Activated T-cell treated with anti-CD3 and anti-CD28 coated beads for 48 hours (primary cell): Measurements from ENCODE around the gene VAC14.
"Not testable (repeated sequence)": the region's sequence is repeated elsewhere in the genome, so short reads cannot be mapped to it uniquely, and the experiment has no call there.

Experiments used
- DNase-seq: peaks from one replicate; pipeline ENCODE4 v3.0.0-alpha.2; 2020; ENCODE audit warnings: low read depth

Gene VAC14

DNA sequence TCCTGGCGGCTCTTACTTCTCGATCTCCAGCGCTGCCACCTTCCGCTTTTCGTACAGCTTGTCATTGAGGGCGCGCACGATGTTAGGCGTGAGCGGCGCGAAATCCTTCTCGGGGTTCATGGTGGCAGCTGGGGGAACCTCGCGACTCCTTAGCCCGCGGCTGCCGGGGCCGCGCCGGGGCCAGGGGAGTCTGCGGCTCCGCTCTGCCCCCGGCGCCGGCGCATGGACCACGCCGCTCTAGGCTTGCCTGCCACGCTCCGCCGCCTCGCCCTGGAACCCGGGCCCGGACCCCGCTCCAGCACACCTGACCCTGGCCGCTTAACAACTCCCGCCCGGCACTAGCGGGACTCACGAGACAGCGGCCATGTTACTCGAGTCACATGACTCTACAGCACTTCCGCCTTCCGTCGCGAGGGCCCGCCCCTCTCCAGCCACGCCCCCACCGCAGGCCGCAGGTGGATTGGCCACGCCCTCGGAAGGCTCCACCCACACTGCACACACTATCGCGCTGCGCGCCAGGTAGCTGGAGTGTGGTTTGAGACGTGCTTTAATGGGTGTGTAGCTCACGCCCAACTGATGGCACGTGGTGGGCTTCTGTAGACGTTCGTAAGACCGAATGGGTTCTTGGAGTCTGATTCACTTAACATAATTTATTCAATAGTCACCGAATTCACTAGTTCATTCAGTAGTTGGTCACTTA is at the start of gene VAC14:
TSS of gene VAC14 (minus strand) at position 378 of the 700 bp plus-strand sequence. CDS start at position 120, 258 bp downstream.
- peak; percentile 96 for DNase-seq

DNA sequence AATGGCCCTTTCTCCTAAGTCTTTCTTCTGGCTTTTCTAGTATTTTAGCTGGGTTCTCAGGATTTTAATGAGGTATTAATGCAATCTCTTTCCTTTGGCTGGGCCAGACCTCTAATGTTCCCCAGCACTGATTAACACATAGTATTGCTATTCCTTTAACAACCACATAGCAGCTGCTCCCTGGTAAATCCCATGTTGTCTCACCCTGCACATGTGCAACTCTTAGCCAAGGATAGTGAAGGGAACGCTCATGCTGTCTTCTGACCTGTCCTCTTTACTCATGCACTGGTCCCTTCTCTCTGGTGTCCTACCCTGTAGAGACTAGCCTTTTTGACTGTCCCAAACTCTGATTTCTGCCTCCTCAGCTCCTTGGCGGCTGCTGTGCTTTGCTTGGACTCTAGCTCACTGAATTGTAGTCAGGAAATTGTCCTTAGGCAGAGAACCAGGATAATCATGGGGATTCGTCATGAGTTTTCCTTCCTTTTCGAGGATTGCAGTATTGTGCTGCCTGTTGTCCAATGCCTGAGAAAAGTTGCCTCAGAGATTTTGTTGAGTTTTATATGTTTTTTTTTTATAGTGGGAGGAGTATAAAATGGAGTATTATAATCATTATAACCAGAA is 22.6 kb upstream of the VAC14 start:
- not testable (repeated sequence) for DNase-seq

DNA sequence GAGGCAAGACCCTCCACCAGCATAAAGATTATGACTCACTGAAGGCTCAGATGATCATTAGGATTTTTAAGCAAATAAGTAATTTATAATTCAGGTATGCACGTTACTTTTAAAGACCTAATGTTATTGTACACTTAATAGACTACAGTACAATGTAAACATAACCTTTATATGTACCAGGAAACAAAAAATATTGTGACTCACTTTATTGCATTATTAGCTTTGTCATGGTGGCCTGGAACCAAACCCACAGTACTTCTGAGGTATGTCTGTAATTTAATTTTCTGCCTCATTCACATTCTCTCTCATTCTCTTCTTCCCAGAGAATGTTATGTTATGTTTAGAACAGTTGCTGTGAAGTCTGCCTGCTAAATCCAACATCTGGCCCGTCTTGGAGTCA is 21.8 kb upstream of the VAC14 start:
- DNase-seq: not testable (repeated sequence)

DNA sequence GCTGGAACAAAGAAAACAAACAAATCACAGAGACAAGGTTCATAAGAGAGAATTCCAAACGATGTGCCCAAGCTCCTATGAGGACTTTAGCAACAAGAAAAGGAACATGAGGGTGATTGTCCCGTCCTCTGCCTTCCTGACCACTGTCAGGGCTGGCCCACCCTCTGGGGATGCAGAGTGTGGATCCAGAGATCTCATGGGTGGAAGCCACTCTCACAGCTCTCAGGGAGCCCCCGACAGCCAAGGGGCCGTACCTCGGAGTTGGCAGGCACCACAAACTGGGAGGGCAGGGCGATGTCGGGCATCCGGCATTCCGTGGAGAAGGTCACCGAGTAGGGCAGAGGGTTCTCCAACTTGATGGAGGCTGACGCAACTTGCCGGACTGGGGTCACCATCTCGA is 17.1 kb upstream of the VAC14 start:
- DNase-seq: not testable (repeated sequence)

DNA sequence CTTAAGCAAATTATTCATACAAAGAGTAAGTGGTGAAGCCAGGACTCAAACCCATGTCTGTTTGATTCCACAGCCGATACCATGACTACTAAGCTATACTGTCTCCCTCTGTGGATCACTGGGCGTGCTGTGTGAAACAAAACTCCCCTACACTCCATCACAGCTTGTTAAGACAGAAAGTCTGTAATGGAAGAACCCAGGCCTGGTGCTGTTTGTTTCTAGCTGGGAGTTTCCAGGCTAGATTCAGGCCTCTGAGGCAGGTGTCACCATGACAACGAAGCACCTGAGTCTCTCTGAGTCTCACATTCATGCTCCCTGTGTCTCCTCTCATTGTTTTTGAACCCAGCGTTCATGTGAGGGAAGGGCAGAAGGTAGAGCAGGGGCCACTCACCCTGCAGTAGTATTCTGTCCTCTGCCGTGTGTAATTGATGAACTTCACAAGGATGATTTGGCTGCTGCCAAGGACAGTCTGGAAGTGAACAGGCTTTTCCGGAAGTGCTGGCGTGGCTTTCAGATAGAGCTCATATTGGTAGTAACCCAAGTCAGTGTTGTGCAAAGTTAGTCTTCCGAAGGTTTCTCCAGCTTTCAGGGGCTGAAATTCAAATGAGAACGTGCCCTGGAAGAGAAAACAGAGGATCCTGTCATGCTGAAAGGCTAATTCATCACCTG is 8.6 kb upstream of the VAC14 start:
- no peak for DNase-seq

DNA sequence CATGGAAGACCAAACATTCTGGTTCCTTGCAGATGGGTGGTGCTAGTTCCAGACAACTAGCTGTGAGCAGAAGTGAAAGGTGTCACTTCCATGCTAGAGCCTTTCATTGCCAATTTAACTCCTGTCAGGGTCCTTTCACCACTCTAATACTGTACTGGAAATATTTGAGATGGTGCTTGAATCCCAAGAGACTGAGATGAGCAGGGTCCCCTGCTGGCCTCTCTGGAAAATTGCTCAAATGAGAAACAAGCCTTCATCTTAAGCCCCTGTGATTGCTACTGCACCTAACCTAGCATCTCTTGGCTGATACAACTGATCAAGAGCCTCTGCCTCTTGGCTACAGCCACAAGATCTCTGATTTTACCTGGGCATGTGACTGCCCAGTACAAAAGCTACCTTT is 7.4 kb upstream of the VAC14 start:
- DNase-seq: no peak

DNA sequence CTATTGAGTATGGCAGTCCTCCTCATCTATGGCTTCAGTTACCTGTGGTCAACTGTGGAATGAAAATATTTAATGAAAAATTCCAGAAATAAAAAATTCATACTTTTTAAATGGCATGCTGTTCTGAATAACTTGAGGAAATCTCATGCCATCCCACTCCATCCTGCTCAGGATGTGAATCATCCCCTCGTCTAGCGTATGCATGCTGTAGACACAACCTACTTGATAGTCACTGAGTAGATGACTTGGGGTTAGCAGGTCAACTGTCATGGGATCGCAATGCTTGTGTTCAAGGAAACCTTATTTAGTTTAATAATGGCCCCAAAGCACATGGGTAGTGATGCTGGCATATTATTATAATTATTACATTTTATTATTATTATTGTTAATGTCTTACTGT is 4.8 kb upstream of the VAC14 start:
- DNase-seq: no peak

DNA sequence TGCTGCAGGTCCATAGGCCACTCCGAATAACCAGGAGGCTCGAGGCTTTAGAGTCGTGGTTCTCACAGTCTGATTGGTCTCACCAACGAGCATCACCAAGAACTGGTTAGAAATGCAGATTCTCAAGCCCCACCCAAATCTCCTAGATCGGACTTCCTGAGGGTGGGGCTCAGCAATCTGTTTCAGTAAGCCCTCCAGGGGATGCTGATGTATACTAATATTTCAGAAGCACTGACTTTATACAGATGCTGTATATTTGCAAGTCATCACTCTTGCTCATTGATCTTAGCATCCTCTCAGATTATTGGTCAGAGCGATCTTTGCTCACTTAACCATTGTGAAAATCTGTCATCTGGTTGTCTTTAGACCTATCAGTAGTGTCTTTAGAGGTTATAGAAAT is 4.4 kb upstream of the VAC14 start:
- DNase-seq: no peak

DNA sequence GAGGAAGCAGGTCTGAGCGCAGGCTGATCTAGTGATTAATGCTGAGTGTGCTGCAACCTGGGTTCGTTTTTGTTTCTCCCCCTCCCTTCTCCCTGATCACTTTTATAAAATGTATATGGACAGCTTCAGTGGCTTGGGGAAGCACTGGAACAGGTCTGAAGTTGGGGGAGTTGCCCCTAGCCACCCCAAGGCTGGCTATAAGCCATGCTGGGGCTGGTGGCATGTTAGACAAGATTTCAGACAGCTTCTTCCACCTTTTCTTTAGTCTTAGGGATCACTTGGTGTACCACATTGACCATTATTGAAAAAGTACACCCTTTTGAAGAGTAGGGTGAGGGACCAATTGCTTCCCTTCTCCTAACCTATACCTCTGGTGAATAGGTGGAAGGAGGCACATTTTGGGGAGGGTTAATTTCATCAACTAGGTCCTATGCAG is 3.8 kb upstream of the VAC14 start:
- DNase-seq: no peak

DNA sequence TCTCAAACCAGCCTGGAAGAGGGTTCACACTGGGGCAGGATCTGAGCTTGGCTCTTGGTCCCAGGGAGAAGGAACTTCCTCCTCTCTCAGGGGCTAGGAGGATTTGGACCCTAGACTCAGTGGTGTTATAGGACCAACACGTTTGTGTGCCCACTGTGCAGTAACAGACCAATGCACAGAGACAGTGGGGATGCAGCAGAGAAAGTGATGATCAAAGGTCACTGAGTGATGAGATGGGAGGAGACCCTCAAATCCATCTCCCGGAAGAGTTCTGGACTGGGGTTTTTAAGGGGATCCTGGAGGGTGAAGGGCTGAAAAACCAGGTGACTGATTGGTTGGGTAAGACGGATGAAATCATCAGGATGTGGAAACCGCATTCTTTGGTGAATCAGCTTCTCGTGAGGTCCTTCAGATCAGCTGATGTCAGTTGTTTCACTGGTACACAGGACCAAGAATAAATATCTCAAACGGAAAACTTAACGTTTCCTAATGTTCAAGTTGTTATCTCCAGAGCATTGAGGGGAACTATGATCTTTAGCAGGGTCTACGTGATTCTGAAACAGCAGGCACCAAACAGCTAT is 3.3 kb upstream of the VAC14 start:
- DNase-seq: no peak

DNA sequence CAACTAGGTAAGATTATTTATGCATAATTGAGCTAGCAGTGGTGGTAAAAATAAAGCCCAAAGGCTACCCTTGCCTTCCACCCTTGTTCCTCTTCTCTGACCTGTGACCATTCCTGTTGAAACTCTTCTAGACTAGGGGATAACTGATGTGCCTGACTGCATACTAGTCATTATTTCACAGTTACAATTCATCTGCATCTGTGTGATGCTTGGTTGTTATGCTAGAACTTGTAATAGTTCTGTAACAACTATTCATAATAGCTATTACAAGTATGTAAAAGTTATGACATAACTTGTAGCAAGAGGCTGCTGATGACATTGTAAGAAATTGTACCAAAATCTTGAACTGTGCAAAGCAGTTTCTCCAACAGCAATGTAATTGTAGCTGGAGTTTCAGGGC is 2.4 kb upstream of the VAC14 start:
- no peak for DNase-seq

DNA sequence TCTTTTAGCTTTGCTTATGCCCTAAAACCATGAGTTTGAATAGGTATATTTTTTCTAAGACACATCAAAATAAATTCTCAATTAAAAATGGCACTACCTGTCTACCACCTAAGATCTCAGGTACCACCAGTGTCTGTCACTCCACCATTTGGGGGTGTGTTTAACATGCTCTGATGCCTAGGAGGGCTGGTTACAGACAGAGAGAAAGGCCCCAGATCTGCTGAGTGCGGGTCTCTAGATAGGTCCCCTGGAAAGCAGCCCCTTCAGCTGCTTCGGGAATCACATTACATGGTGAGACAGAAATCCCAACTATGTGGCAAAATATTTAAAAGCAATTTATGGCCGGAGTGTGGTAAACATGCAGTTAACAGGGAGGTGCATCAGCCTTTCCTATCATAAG is 653 bp upstream of the VAC14 start:
- no peak for DNase-seq

DNA sequence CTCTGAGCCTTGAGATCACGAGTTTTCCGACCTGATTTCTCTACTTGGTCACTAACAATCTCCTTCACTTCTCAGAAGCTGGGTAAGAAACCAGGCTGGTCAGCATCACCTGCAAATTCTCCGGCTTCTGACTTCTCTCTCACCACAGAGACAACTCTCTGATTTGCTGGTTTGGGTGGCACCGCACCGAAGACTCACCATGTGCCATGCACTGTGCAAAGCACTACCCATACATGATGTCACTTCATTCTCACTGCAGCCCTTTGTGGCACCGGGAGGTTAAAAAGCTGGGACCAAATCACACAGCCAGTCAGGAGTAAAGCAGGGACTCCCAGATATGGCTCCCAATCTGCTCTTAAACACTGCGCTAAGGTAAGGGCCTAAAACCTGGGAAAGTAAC is 647 bp downstream of the VAC14 start:
- DNase-seq: no peak

DNA sequence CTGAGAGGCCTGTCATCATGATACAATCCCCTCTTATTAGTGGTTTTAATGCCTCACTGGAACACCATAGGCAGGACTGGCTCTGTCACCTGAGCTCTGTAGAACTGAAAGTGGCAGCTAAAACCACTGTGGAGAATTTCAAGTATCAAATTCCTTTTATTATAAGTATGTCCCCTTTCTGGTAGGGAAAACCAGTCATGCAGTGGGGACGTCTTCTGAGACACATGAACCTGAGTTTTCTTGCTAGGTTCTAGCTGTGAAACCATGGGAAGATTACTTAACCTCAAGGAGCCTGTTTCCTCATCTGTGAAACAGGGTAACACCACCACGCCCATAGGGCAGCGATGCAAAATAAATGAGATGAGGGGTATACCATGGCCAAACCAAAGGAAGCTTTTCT is 4.7 kb downstream of the VAC14 start:
- no peak for DNase-seq

DNA sequence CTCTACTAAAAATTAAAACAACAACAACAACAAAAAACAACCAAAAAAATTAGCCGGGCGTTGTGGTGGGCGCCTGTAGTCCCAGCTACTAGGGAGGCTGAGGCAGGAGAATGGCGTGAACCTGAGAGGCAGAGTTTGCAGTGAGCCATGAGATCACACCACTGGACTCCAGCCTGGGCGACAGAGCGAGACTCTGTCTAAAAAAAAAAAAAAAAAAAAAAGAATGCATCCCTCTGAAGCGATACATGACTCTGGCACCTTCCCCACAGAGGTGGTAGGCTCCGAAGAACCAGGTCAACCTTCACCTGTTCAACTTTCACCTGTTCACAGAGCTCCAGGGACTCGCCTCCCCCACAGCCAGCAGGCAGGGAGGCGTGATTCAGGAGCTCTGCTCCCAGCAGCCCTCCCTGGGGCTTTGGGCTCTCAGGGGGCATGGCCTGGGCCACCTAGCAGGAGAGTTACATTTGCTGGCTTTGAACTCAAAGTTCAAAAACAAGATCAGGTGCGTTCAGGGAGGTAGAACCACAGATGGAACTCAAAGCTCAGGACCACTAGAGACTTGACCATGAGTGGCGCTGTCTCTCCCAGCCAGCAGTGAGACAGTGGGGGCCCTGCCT is 5.6 kb downstream of the VAC14 start:
- no peak for DNase-seq

DNA sequence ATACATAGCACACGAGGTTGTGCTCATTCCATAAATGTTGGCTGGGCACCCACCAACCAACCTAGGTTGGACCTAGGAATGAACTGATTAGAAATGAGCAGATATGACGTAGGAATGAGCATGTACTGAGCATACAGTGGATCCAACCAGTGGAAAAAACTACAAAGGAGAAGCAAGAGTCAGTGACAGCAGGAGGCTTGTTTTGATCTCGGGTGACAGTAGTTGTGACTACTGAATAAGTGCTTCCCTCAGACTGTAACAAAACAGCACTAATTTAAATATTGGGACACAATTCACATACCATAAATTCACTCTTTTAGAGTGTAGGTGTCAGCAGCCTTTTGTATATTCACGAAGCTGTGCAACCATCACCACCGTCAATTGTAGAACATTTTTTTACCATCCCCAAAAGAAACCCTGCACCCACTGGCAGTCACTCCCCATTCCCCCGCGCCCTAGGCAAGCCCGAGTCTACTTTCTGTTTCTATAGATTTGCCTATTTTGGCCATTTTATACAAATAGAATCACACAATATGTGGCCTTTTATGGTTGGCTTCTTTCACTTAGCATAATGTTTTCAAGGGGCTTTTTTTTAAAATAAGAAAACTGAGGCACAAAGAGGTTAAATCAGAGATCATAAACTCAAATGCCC is 7.0 kb downstream of the VAC14 start:
- DNase-seq: no peak

DNA sequence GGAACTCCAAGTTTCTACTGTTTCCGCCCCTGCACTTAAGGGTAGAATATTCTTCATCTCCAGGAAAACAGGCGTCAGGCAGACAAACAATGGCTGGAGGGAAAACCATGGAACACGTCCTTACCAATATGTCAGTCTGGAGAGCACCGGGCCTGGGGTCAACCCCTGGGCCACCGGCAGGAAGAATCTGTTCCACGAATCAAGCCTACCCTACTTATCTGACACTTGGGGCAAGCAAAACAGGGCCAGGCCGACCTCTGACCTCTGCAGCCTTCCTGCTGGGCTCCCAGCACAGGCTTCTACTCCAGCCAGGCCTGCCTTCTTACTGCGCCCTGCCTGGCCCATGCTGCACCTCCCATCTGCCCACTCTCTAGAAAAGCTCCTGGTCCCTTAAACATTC is 10.1 kb downstream of the VAC14 start:
- no peak for DNase-seq

DNA sequence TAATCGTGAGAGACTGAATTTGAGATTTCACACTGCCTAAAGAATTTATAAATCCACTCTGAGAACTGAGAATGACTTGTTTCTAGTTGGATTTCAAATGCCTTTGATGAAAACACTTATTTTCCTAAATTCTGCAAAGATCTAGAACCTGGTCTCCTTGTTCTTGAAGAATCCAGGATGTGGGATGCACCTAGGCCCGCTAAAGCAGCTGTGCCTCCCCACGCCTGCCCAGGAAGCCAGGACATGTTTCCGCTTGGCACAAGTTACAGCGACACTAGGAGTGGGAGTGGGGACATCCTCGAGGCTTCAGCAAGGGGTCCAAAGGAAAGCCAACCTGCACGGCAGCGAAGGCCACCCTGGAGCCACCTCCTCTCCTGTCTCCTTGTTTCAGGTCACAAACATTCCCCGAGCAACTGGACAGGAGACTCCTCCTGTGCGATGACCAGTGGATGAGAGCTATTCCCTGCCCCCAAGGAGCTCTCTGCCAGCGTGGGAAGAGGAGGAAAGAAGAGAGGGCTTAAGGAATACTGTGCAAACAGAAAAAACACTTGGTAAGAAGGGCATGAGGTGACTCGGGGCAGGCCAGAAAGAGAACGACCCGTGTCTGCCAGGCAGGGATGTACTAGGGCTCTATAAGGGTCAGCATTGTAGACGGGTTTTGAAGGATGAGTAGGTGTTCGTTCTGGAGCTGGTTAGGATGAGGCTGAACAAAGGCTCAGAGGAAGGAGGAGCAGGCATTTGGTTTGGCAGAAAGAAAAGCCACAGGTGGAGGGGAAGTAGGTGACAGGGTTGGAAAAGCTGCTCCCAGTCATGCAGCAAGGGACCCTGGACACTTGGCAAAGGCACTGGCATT is 11.1 kb downstream of the VAC14 start:
- DNase-seq: no peak

DNA sequence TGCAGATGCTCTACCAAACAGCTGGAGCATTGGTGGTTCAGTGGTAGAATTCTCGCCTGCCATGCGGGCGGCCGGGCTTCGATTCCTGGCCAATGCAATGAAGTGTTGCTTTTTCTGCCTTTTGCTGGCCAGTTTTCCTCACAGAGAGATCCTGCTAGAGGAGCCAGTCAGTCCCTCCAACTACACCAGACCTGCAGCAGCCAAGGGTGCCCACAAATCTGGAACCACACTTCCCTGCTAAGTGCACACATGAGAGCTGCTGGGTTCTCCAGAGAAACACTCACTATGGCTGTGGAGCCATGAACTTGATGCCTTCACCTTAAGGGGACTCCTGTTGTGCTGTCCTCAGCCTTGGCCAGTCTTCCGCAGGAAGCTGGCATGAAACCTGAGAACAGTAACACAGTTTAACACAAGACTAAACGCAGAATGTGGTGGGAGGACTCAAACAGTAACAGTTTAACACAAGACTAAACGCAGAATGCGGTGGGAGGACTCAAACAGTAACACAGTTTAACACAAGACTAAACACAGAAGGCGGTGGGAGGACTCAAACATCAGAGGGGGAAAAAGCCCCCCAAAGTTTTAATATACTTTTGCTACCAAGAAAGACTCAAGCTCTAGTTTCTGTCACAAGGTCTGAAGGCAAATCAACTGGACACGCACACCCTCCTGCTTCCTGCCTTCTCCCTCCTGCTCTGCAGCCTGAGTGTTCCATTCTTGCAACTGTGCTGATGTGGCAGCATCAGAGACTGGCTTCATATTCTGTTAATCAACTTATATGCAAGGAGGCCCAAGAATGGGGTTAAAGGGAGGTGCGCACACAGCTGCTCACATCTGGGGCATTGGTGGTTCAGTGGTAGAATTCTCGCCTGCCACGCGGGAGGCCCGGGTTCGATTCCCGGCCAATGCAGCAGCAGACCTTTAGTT is 12.0 kb downstream of the VAC14 start:
- no peak for DNase-seq
